ENCODE measurements around the gene CDKN2AIP. TPM values are rescaled to one million over a fixed set of nuclear protein-coding genes. Genes with fewer than 3 reads are reported as not detected.

The CDKN2AIP gene
- total RNA-seq, 1 experiment from 2014 or later, result 24.0 TPM

DNA sequence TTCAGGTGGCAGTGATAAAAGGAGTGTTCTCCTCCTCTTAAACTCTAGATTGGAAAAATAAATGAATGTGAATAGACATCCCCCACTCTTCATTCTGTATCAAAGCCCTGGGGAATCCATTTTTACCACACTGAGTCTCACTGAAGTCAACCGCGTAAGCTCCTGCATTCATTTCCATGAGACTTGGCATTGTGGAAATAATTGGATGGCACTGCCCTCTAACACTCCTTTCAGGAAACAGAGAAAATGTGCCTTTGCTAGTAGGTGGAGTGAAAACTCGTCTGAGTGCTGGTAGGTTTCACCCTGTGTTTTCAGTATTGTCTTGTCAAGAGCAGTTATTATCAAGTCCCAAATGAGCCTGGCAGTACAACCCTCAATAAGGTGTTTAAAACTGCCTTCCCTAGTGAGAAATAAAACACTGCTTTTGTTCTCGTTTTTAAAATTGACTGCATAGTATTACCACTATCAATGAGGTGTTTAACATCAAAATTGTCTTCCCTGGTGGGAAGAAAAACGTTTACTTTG lies 9.7 kb upstream of the CDKN2AIP start:
- H2BK120ac ChIP-seq (ENCODE audit: low read depth, low read length, poor library complexity, severe bottlenecking), result no peak overlapping the region
- H3K23me2 ChIP-seq (ENCODE audit: insufficient read length, low read depth, low read length, poor library complexity, severe bottlenecking), result no peaks in the 10 kb centered on the region
- H3K9me3 ChIP-seq (ENCODE audit: control insufficient read depth, low read depth, low read length), result peaks cover 4% of the 10 kb centered on the region
- H3K79me1 ChIP-seq (ENCODE audit: insufficient read depth, low read depth, low read length, poor library complexity, severe bottlenecking), result no peaks in the 10 kb centered on the region
- Mint-ChIP-seq H3K9me3 (peaks cover 14 to 15% of the 10 kb centered on the region in 2 experiments), H3K4me3 (no peak overlapping the region), H3K27ac (no peak overlapping the region), H3K36me3 (ENCODE audit: insufficient read depth in 1 of 3, low read depth in 3 of 3) (peaks cover 4 to 20% (median 8%) of the 10 kb centered on the region in 3 experiments; a peak in 5 of 7 replicates), H3K4me1 (peaks cover 30 to 40% of the 10 kb centered on the region in 2 experiments), H3K27me3 (ENCODE audit: low read depth) (peaks cover 3% of the 10 kb centered on the region; the same call in 1 of the 2 replicates)
- no peaks in the 10 kb centered on the region for H4K20me1 ChIP-seq (ENCODE audit: control insufficient read depth, insufficient read depth, insufficient read length)
- no CpG with 5 or more reads among the region's 5 CpGs for WGBS (ENCODE audit: extremely low coverage, insufficient read length, low lambda C conversion rate)
- no peak overlapping the region for H2BK20ac ChIP-seq (ENCODE audit: low read depth, low read length, poor library complexity, severe bottlenecking)
- no peak overlapping the region for H2BK5ac ChIP-seq (ENCODE audit: insufficient read length, low read length)
- no peak overlapping the region for H3K14ac ChIP-seq (ENCODE audit: insufficient read depth, low read length)
- no peak overlapping the region for H3K23ac ChIP-seq (ENCODE audit: insufficient read length, low read depth, low read length)
- H3K18ac ChIP-seq (ENCODE audit: insufficient read length, low read depth, low read length), result no peak overlapping the region
- no peak overlapping the region for H2AK5ac ChIP-seq (ENCODE audit: insufficient read length, low read length)
- H2AFZ ChIP-seq (ENCODE audit: low read length), result no peak overlapping the region
- no peak overlapping the region for H3K56ac ChIP-seq (ENCODE audit: insufficient read length, low read depth, low read length)
- DNase-seq, result no peak
- H2BK12ac ChIP-seq (ENCODE audit: insufficient read length, low read depth, low read length), result no peak overlapping the region
- no peaks in the 10 kb centered on the region for H3K27me3 ChIP-seq (ENCODE audit: insufficient read depth, low read length)
- H3K4me1 ChIP-seq (ENCODE audit: insufficient read depth, low read length), result peaks cover 2% of the 10 kb centered on the region; the same call in 1 of the 2 replicates
- H4K8ac ChIP-seq (replicated peaks; ENCODE audit: insufficient read length, low read depth, low read length), result no peak overlapping the region
- no peak overlapping the region for H3K9ac ChIP-seq (ENCODE audit: extremely low read depth, insufficient read length, low read length)
- H3T11ph ChIP-seq (ENCODE audit: low read length), result no peak overlapping the region
- no peak overlapping the region for H3K27ac ChIP-seq (ENCODE audit: insufficient read length, low read depth, low read length)
- H3K79me2 ChIP-seq (ENCODE audit: insufficient read depth, low read length), result no peaks in the 10 kb centered on the region
- no peak overlapping the region for H3K4me2 ChIP-seq (ENCODE audit: insufficient read depth, insufficient read length, low read length)
- H4K5ac ChIP-seq (ENCODE audit: insufficient read length, low read depth, low read length), result no peak overlapping the region
- no peak overlapping the region for H4K91ac ChIP-seq (ENCODE audit: insufficient read length, low read depth, low read length)
- H3K4ac ChIP-seq (ENCODE audit: low read depth, low read length), result no peak overlapping the region
- H2BK15ac ChIP-seq (ENCODE audit: low read depth, low read length), result no peak overlapping the region
- TF ChIP-seq, protein P1, sequence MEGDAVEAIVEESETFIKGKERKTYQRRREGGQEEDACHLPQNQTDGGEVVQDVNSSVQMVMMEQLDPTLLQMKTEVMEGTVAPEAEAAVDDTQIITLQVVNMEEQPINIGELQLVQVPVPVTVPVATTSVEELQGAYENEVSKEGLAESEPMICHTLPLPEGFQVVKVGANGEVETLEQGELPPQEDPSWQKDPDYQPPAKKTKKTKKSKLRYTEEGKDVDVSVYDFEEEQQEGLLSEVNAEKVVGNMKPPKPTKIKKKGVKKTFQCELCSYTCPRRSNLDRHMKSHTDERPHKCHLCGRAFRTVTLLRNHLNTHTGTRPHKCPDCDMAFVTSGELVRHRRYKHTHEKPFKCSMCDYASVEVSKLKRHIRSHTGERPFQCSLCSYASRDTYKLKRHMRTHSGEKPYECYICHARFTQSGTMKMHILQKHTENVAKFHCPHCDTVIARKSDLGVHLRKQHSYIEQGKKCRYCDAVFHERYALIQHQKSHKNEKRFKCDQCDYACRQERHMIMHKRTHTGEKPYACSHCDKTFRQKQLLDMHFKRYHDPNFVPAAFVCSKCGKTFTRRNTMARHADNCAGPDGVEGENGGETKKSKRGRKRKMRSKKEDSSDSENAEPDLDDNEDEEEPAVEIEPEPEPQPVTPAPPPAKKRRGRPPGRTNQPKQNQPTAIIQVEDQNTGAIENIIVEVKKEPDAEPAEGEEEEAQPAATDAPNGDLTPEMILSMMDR (conservative IDR thresholded peaks at IDR 0.05), result no peak

All from H9 (cell line).